Activated CD8-positive, alpha-beta memory T cell treated with anti-CD3 and anti-CD28 coated beads, Interleukin-2, amount 50 U/mL, for 24 hours (primary cell): ENCODE measurements around the gene SLC25A39.

Experiments used
- DNase-seq: peaks from one replicate; pipeline ENCODE4 v3.0.0-alpha.2; 2020; ENCODE audit errors: extremely low read depth

Gene SLC25A39

GRCh38 chr17:44279346-44279665 is 45.3 kb downstream of the SLC25A39 start:
- no peak for DNase-seq

- DNase-seq = no peak
Observed at GRCh38 chr17:44277976-44278375, 46.6 kb downstream of the SLC25A39 start.

- DNase-seq = no peak
Observed at GRCh38 chr17:44273607-44274006, 51.0 kb downstream of the SLC25A39 start.

- no peak for DNase-seq
Observed at GRCh38 chr17:44272954-44273353, 51.7 kb downstream of the SLC25A39 start.

- no peak for DNase-seq
Observed at GRCh38 chr17:44272321-44272951, 52.2 kb downstream of the SLC25A39 start.
